Measurements from ENCODE around the gene PDE4DIP.
"Not testable (repeated sequence)": the region's sequence is repeated elsewhere in the genome, so short reads cannot be mapped to it uniquely, and the experiment has no call there.

The PDE4DIP gene

DNA sequence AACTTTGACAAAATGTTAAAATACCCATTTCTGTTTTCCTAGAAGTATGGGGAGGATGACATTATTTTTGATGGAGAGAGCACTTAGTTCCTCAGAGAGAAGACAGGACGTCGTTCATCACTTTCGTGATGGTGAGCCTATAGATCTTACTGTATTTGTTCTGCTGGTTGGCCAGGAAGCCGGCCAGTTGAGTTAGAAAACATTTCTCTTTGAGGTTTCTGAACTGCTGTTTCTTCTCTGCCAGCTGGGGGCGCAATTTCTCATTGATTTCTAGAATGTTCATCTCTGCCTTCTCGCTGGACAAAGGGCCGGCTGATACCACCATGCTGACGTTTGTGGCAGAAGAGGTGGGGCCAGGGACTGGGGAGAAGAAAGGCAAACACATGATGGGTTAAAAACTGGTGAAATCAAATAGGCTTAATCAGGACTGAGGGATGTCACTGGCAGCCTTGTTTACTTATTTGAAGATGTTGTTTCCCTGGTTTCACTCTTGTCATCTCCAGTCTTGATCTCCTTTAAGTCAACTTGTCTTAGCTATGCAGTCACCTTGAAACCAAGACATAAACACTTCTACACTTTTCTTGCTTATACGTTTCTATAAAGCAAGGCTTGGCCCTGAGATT lies 231.4 kb downstream of the PDE4DIP start:
- DNase-seq, result not testable (repeated sequence)

Measured in hypothalamus (tissue), 51 donors.